Breast epithelium (tissue), 4 donors: Measurements from ENCODE around the gene AGTPBP1. TPM values are rescaled to one million over a fixed set of nuclear protein-coding genes. Genes with fewer than 3 reads are reported as not detected.

Experiments
- DNase-seq, 2 donors: peaks; one replicate each; pipeline ENCODE4 v3.0.0-alpha.2; 2019; ENCODE audit warnings: low spot score in 2 of 2
- H3K27ac ChIP-seq, 2 donors: fragments of 200-600 bp; sonication (generic) in 1 of 2; one replicate each; pipeline ENCODE4 v1.5.1; 2016 to 2019; ENCODE audit warnings: mild to moderate bottlenecking in 1 of 2
- H3K27me3 ChIP-seq, 2 donors: fragments of 200-600 bp; sonication (generic) in 1 of 2; one replicate each; pipeline versions ENCODE4 v1.5.1 to v1.6.0; 2017 to 2019; ENCODE audit warnings: control low read depth in 1 of 2, mild to moderate bottlenecking in 1 of 2
- H3K36me3 ChIP-seq: fragments of 200-600 bp; one replicate; pipeline ENCODE4 v1.5.1; 2019
- H3K4me1 ChIP-seq, 2 donors: fragments of 200-600 bp; sonication (generic); one replicate each; pipeline ENCODE4 v1.5.1; 2016 to 2019; ENCODE audit warnings: control low read depth in 1 of 2
- H3K4me3 ChIP-seq, 3 donors: fragments of 200-600 bp; sonication (generic); 1 replicate in 2 of 3; 2 replicates in 1 of 3; pipeline ENCODE4 v1.5.1; 2016 to 2019; ENCODE audit warnings: mild to moderate bottlenecking in 3 of 3, moderate library complexity in 2 of 3
- H3K9me3 ChIP-seq, 2 donors: fragments of 200-600 bp; sonication (generic) in 1 of 2; one replicate each; pipeline ENCODE4 v1.5.1; 2016 to 2019; ENCODE audit warnings: control low read depth in 1 of 2
- POLR2A ChIP-seq: fragments of 450-650 bp; IDR thresholded peaks from one replicate; pipeline ENCODE4 v1.6.1; 2016; ENCODE audit warnings: antibody characterized with exemption, mild to moderate bottlenecking, moderate library complexity
- POLR2AphosphoS5 ChIP-seq, 3 donors: sonication (generic); formaldehyde crosslinking; IDR thresholded peaks; one replicate each; pipeline ENCODE4 v1.6.1; 2017; ENCODE audit warnings: antibody characterized with exemption in 3 of 3
- intact Hi-C: fragments of 100-400 bp; cut with DNase I; formaldehyde crosslinking; loops from one replicate; pipeline ENCODE4 v1.15.1; 2023; ENCODE audit warnings: low total_unique reads
- total RNA-seq, 3 donors: library from RNA; depleted of rRNA; stranded (reverse); fragments of >200 nt; gene quantifications; one replicate each; pipeline ENCODE4 v1.1.0, GENCODE V29; 2016
- TF ChIP-seq, protein P1 (sequence below), 3 donors: fragments of 450-650 bp; IDR thresholded peaks; one replicate each; pipeline ENCODE4 v1.5.1; 2016 to 2017; ENCODE audit warnings: antibody characterized with exemption in 3 of 3, mild to moderate bottlenecking in 3 of 3, moderate library complexity in 3 of 3

AGTPBP1 gene
- total RNA-seq, 3 donors from 2014 or later, result 20.0 to 25.0 (median 21.8) TPM

DNA sequence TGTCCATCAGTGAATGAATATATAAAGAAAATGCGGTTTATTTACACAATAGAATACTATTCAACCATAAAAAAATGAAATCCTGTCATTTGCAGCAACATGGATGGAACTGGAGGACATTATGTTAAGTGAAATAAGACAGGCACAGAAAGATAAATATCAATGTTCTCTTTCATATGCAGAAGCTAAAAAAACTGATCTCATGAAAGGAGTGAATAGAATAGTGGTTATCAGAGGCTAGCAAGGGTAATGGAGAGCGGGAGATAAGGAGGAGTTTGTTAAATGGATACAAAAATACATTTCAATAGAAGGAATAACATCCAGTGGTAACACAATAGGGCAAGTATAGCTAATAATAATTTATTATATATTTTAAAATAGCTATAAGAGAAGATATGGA, 65.0 kb downstream of the AGTPBP1 start:
- no peaks in the 10 kb centered on the region for H3K27me3 ChIP-seq
- no peaks in the 10 kb centered on the region for H3K4me1 ChIP-seq
- no peaks in the 10 kb centered on the region for H3K9me3 ChIP-seq
- TF ChIP-seq POLR2A, result no peak
- no peak for TF ChIP-seq POLR2AphosphoS5 (IDR thresholded peaks at IDR 0.05)
- TF ChIP-seq, protein P1, sequence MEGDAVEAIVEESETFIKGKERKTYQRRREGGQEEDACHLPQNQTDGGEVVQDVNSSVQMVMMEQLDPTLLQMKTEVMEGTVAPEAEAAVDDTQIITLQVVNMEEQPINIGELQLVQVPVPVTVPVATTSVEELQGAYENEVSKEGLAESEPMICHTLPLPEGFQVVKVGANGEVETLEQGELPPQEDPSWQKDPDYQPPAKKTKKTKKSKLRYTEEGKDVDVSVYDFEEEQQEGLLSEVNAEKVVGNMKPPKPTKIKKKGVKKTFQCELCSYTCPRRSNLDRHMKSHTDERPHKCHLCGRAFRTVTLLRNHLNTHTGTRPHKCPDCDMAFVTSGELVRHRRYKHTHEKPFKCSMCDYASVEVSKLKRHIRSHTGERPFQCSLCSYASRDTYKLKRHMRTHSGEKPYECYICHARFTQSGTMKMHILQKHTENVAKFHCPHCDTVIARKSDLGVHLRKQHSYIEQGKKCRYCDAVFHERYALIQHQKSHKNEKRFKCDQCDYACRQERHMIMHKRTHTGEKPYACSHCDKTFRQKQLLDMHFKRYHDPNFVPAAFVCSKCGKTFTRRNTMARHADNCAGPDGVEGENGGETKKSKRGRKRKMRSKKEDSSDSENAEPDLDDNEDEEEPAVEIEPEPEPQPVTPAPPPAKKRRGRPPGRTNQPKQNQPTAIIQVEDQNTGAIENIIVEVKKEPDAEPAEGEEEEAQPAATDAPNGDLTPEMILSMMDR (IDR thresholded peaks at IDR 0.05), result no peak
- intact Hi-C loops, result no loop called here
- no peak overlapping the region for H3K27ac ChIP-seq
- no peak overlapping the region for H3K4me3 ChIP-seq
- no peaks in the 10 kb centered on the region for H3K36me3 ChIP-seq
- no peak for DNase-seq

DNA sequence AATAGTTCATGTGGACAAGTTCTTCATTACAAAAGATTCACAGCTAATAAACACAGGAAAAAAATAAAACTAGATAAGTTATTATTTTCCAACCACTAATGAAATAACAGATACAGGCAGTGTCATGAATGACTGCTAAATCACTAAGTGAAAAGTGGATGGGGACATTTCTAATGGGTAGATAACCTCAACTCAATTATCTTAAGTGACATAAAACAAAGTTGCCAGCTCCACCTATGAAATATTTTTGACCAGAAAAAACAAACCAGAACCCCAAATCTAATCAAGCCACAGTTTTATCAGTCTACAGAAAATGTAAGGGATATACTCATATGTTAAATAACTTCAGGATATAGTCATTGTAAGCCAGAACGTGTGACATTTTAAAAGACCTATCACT, 74.4 kb downstream of the AGTPBP1 start:
- intact Hi-C loops, result no loop called here
- Histone ChIP-seq H3K36me3 (peaks cover 4% of the 10 kb centered on the region), H3K4me3 (no peak overlapping the region), H3K27ac (no peak overlapping the region), H3K4me1 (no peaks in the 10 kb centered on the region), H3K27me3 (no peaks in the 10 kb centered on the region), H3K9me3 (no peaks in the 10 kb centered on the region)
- no peak for DNase-seq
- TF ChIP-seq POLR2AphosphoS5 (IDR thresholded peaks at IDR 0.05) (no peak), POLR2A (no peak)
- TF ChIP-seq, protein P1 (IDR thresholded peaks at IDR 0.05), result no peak

DNA sequence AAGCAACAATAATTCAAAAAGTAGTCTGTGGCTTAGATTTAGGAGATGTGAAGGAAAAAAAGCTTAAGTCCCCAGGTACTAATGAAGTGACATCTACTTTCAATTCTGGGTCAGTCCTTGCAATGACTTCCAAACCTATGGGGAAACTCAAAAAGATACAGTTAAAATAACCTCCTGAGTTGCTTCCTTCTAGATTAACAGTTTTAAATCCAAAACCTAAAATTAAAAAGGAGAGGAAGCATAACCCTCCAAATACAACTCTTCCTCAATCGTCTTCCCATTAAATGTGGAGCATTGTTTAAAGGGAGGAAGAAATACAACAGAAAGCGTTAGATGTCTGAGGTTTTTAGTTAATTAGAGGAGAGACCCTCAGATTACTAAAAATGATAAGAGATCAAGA, 75.7 kb downstream of the AGTPBP1 start:
- H3K36me3 ChIP-seq, result no peaks in the 10 kb centered on the region
- no peaks in the 10 kb centered on the region for H3K9me3 ChIP-seq
- no peak overlapping the region for H3K27ac ChIP-seq
- no peak for TF ChIP-seq POLR2AphosphoS5 (IDR thresholded peaks at IDR 0.05)
- TF ChIP-seq, protein P1 (IDR thresholded peaks at IDR 0.05), result no peak
- TF ChIP-seq POLR2A, result no peak
- no peaks in the 10 kb centered on the region for H3K27me3 ChIP-seq
- intact Hi-C loops, result no loop called here
- no peak for DNase-seq
- no peaks in the 10 kb centered on the region for H3K4me1 ChIP-seq
- H3K4me3 ChIP-seq, result no peak overlapping the region

DNA sequence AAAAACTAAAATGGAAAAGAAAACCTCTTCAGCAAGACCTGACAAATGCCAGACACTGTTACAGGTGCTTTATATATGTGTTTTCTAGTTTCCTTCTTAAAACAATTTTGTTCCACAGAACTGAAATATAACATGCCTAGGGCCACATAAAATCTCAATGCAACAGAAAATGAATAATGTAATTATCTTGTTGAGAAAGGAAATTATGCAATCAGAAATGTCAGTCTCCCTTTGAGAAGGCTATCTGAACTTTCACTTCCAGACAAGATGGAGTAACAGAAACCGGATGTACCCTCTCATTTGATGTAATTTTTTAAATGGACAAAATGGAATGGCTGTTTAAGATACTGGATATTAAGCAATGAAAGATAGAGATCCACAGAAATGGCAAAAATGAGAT, 79.2 kb downstream of the AGTPBP1 start:
- TF ChIP-seq POLR2AphosphoS5 (IDR thresholded peaks at IDR 0.05) (no peak), POLR2A (no peak)
- TF ChIP-seq, protein P1 (IDR thresholded peaks at IDR 0.05), result no peak
- H3K27ac ChIP-seq, result no peak overlapping the region
- H3K27me3 ChIP-seq, result no peaks in the 10 kb centered on the region
- no peaks in the 10 kb centered on the region for H3K36me3 ChIP-seq
- H3K9me3 ChIP-seq, result no peaks in the 10 kb centered on the region
- intact Hi-C loops, result no loop called here
- H3K4me3 ChIP-seq, result no peak overlapping the region
- no peak for DNase-seq
- H3K4me1 ChIP-seq, result no peaks in the 10 kb centered on the region

DNA sequence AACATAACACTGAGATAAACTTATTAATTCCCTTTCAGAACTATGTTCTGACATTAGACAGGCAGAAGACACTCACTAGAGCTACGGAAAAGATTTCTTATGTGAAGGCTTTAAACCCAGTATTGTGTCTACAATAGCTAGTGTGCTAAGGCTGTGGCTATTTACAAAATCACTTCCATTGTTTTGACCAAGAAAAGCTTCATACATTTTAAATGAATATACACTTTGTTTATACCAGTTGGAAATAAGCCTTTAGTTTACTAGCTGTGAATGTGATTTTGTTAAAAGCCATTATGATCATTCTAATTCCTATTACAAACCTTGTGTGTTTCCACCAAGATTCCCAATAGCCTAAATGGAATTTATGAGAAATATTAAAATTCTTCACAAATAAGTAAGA, 83.0 kb downstream of the AGTPBP1 start:
- intact Hi-C loops, result no loop called here
- no peaks in the 10 kb centered on the region for H3K9me3 ChIP-seq
- H3K27ac ChIP-seq, result no peak overlapping the region
- TF ChIP-seq, protein P1 (IDR thresholded peaks at IDR 0.05), result no peak
- no peak for TF ChIP-seq POLR2A
- no peak for TF ChIP-seq POLR2AphosphoS5 (IDR thresholded peaks at IDR 0.05)
- H3K36me3 ChIP-seq, result no peaks in the 10 kb centered on the region
- H3K27me3 ChIP-seq, result no peaks in the 10 kb centered on the region
- H3K4me1 ChIP-seq, result no peaks in the 10 kb centered on the region
- no peak overlapping the region for H3K4me3 ChIP-seq
- no peak for DNase-seq
